ENCODE results near the gene PAX3. TPM values are rescaled to one million over a fixed set of nuclear protein-coding genes. Genes with fewer than 3 reads are reported as not detected.

PAX3 gene
- total RNA-seq (2014; rRNA removed; shearing (Covaris generic)): 17.3 and 21.6 TPM in 2 replicates

DNA sequence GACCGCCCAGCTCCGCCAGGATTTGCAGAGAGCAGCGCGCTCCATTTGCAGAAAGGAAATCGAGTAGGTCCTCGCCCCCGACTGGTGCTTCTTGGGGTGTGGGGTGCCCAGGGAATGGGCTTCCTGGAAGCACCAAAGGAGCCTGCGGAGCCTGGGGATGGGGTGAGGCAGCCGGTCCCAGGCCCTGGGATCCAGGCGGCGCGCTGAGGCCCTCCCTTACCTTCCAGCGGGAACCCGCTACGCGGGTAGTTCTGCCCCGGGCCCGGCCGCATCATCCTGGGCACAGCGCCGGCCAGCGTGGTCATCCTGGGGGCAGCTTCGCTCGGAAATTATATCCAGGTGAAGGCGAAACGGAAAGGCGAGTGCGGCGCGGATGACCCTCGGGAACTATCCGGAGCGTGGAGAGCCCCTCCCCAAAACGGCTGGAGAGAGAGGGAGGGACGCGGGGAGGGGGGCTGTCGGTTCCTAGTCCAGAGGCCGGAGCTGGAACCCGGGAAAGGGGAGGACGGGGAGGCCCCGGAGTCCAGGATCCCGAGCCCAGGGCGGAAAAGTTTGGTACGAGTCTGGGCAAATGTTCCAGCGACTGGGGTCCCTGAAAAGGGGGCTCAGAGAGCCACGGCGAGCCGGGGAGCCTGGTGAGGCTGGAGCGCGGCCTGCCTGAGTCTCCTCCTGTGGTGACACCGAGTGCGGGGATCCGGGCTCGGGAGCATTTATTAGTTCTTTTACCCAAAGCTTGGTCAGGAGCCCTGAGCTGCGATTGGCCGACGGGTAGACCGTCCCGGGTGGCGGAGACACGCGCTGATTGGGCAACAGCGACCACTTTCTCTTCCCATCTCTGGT, at the start of gene PAX3:
Gene PAX3, minus strand, starts transcription at position 688 of the 840 bp plus-strand sequence. Its CDS starts 383 bp downstream, at position 305.

Other genes with a start within 250 kb of the PAX3 start
- not detected in 2 replicates for gene SGPP2, start 125.5 kb upstream of the PAX3 start, total RNA-seq (2014; rRNA removed; shearing (Covaris generic))